ENCODE results near the gene MMUT. TPM values are rescaled to one million over a fixed set of nuclear protein-coding genes. Genes with fewer than 3 reads are reported as not detected.

Gene MMUT
- total and polyA plus RNA-seq, 2 experiments from 2014 or later, result 8.7 to 12.4 TPM

DNA sequence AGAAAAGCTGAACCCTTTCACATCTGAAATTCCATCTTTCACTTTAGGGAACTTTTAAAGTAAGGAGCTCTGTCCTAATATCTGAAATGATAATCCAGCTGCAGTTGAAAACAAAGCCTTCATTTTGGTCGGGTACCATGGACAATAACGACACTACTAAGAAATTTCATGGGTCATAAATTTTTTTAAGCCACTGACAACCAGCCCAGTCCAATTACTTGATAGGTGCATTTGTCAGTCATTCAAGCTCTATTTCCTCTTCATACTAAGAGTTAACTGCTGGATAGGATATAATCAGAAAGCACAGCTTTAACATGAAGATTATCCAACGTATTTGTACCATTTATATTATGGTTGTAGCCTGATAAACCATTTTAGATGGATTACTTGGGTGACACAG is 52.5 kb downstream of the MMUT start:
- Mint-ChIP-seq H3K27me3 (ENCODE audit: insufficient read depth, low read depth, poor library complexity) (no peaks in the 10 kb centered on the region), H3K27ac (no peak overlapping the region), H3K9me3 (no peaks in the 10 kb centered on the region), H3K4me1 (peaks cover 2% of the 10 kb centered on the region; the same call in 1 of the 3 replicates), H3K36me3 (ENCODE audit: low read depth) (no peaks in the 10 kb centered on the region), H3K4me3 (no peak overlapping the region)
- Histone ChIP-seq H3K9me2 (ENCODE audit: insufficient read depth) (no peaks in the 10 kb centered on the region; the same call in 1 of the 2 replicates), H3K4me2 (no peak overlapping the region), H3K4me3 (no peak overlapping the region), H4K20me1 (replicated peaks; ENCODE audit: insufficient read depth) (no peaks in the 10 kb centered on the region), H3K36me3 (ENCODE audit: insufficient read depth) (no peaks in the 10 kb centered on the region), H3K27me3 (ENCODE audit: insufficient read depth) (no peaks in the 10 kb centered on the region), H3K79me2 (replicated peaks; ENCODE audit: insufficient read depth) (no peaks in the 10 kb centered on the region), H3K4me1 (ENCODE audit: insufficient read depth) (no peaks in the 10 kb centered on the region), H3K27ac (ENCODE audit: low read depth) (no peak overlapping the region), H2AFZ (no peak overlapping the region), H3F3A (replicated peaks; ENCODE audit: low read depth) (no peaks in the 10 kb centered on the region)
- DNase-seq (ENCODE audit: low spot score), result no peak
- no peak for ATAC-seq
- TF ChIP-seq, protein P1, sequence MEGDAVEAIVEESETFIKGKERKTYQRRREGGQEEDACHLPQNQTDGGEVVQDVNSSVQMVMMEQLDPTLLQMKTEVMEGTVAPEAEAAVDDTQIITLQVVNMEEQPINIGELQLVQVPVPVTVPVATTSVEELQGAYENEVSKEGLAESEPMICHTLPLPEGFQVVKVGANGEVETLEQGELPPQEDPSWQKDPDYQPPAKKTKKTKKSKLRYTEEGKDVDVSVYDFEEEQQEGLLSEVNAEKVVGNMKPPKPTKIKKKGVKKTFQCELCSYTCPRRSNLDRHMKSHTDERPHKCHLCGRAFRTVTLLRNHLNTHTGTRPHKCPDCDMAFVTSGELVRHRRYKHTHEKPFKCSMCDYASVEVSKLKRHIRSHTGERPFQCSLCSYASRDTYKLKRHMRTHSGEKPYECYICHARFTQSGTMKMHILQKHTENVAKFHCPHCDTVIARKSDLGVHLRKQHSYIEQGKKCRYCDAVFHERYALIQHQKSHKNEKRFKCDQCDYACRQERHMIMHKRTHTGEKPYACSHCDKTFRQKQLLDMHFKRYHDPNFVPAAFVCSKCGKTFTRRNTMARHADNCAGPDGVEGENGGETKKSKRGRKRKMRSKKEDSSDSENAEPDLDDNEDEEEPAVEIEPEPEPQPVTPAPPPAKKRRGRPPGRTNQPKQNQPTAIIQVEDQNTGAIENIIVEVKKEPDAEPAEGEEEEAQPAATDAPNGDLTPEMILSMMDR (conservative IDR thresholded peaks at IDR 0.05; ENCODE audit: low read depth in 2 of 2), result no peak
- TF ChIP-seq NANOG (IDR thresholded peaks at IDR 0.05; ENCODE audit: borderline replicate concordance) (no peak), ZNF331 (CRISPR knock-in tag; IDR thresholded peaks at IDR 0.05; ENCODE audit: low read depth) (no peak), EZH2 (IDR thresholded peaks at IDR 0.05; ENCODE audit: low read depth, unreplicated experiment) (no peak)
- TF ChIP-seq, protein P2, sequence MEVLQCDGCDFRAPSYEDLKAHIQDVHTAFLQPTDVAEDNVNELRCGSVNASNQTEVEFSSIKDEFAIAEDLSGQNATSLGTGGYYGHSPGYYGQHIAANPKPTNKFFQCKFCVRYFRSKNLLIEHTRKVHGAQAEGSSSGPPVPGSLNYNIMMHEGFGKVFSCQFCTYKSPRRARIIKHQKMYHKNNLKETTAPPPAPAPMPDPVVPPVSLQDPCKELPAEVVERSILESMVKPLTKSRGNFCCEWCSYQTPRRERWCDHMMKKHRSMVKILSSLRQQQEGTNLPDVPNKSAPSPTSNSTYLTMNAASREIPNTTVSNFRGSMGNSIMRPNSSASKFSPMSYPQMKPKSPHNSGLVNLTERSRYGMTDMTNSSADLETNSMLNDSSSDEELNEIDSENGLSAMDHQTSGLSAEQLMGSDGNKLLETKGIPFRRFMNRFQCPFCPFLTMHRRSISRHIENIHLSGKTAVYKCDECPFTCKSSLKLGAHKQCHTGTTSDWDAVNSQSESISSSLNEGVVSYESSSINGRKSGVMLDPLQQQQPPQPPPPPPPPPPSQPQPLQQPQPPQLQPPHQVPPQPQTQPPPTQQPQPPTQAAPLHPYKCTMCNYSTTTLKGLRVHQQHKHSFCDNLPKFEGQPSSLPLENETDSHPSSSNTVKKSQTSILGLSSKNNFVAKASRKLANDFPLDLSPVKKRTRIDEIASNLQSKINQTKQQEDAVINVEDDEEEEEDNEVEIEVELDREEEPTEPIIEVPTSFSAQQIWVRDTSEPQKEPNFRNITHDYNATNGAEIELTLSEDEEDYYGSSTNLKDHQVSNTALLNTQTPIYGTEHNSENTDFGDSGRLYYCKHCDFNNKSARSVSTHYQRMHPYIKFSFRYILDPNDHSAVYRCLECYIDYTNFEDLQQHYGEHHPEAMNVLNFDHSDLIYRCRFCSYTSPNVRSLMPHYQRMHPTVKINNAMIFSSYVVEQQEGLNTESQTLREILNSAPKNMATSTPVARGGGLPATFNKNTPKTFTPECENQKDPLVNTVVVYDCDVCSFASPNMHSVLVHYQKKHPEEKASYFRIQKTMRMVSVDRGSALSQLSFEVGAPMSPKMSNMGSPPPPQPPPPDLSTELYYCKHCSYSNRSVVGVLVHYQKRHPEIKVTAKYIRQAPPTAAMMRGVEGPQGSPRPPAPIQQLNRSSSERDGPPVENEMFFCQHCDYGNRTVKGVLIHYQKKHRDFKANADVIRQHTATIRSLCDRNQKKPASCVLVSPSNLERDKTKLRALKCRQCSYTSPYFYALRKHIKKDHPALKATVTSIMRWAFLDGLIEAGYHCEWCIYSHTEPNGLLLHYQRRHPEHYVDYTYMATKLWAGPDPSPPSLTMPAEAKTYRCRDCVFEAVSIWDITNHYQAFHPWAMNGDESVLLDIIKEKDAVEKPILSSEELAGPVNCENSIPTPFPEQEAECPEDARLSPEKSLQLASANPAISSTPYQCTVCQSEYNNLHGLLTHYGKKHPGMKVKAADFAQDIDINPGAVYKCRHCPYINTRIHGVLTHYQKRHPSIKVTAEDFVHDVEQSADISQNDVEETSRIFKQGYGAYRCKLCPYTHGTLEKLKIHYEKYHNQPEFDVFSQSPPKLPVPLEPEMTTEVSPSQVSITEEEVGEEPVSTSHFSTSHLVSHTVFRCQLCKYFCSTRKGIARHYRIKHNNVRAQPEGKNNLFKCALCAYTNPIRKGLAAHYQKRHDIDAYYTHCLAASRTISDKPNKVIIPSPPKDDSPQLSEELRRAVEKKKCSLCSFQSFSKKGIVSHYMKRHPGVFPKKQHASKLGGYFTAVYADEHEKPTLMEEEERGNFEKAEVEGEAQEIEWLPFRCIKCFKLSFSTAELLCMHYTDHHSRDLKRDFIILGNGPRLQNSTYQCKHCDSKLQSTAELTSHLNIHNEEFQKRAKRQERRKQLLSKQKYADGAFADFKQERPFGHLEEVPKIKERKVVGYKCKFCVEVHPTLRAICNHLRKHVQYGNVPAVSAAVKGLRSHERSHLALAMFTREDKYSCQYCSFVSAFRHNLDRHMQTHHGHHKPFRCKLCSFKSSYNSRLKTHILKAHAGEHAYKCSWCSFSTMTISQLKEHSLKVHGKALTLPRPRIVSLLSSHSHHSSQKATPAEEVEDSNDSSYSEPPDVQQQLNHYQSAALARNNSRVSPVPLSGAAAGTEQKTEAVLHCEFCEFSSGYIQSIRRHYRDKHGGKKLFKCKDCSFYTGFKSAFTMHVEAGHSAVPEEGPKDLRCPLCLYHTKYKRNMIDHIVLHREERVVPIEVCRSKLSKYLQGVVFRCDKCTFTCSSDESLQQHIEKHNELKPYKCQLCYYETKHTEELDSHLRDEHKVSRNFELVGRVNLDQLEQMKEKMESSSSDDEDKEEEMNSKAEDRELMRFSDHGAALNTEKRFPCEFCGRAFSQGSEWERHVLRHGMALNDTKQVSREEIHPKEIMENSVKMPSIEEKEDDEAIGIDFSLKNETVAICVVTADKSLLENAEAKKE (CRISPR knock-in tag; IDR thresholded peaks at IDR 0.05), result no peak
- TF ChIP-seq, protein P3, sequence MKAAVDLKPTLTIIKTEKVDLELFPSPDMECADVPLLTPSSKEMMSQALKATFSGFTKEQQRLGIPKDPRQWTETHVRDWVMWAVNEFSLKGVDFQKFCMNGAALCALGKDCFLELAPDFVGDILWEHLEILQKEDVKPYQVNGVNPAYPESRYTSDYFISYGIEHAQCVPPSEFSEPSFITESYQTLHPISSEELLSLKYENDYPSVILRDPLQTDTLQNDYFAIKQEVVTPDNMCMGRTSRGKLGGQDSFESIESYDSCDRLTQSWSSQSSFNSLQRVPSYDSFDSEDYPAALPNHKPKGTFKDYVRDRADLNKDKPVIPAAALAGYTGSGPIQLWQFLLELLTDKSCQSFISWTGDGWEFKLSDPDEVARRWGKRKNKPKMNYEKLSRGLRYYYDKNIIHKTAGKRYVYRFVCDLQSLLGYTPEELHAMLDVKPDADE (IDR thresholded peaks at IDR 0.05), result no peak

All from GM23338 (cell line).